DOHH2 (cell line): ENCODE data around the gene METTL9.

ENCODE experiments used
- CTCF ChIP-seq: fragments of 200-600 bp; sonication (generic); IDR thresholded peaks from one replicate; pipeline ENCODE4 v1.5.1; 2014; ENCODE audit warnings: antibody characterized with exemption, mild to moderate bottlenecking, low read depth, low read length; ENCODE audit not compliant: poor library complexity, severe bottlenecking
- EZH2phosphoT487 ChIP-seq: fragments of 200-600 bp; sonication (generic); IDR thresholded peaks from 2 replicates; pipeline ENCODE4 v1.6.1; 2017; ENCODE audit warnings: borderline replicate concordance, mild to moderate bottlenecking, antibody characterized with exemption, low read length, moderate library complexity, mixed read lengths

DNA sequence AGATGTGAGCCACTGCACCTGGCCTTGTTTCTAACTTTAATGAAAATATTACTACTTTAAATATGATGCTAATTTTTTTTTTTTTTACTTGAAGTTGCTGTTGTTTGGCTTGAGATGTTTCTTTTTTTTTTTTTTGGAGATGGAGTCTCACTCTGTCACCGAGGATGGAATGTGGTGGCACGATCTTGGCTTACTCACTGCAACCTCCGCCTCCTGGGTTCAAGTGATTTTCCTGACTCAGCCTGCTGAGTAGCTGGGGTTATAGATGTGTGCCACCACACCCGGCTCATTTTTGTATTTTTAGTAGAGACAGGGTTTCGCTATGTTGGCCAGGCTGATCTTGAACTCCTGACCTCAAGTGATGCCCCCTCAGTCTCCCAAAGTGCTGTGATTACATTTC lies 29.4 kb downstream of the METTL9 start:
- TF ChIP-seq CTCF (no peak), EZH2phosphoT487 (no peak)
